Activated effector memory CD4-positive, alpha-beta T cell treated with Interleukin-2 at 50 U/mL for 16 hours (primary cell): Measurements from ENCODE around the gene KCNK15.

Experiments used
- DNase-seq: peaks from one replicate; pipeline ENCODE4 v3.0.0-alpha.2; 2020

KCNK15 gene

GRCh38 chr20:44792796-44793195 lies 47.1 kb downstream of the KCNK15 start:
- DNase-seq = no peak

- no peak for DNase-seq
Observed at GRCh38 chr20:44795836-44796235, 50.2 kb downstream of the KCNK15 start.

GRCh38 chr20:44796311-44796710 lies 50.6 kb downstream of the KCNK15 start:
- no peak for DNase-seq

- no peak for DNase-seq
Observed at GRCh38 chr20:44796758-44797457, 51.2 kb downstream of the KCNK15 start.

- DNase-seq = no peak
Observed at GRCh38 chr20:44799691-44800090, 54.0 kb downstream of the KCNK15 start.

GRCh38 chr20:44800391-44801046 lies 54.9 kb downstream of the KCNK15 start:
- no peak for DNase-seq
